ENCODE results near the gene ARAP3.

ARAP3 gene

GRCh38 chr5:141697586-141697985 is 15.6 kb upstream of the ARAP3 start:
- no peak for DNase-seq (ENCODE audit: low spot score)

GRCh38 chr5:141696431-141696830 is 14.4 kb upstream of the ARAP3 start:
- no peak for DNase-seq (ENCODE audit: low spot score)

DNA sequence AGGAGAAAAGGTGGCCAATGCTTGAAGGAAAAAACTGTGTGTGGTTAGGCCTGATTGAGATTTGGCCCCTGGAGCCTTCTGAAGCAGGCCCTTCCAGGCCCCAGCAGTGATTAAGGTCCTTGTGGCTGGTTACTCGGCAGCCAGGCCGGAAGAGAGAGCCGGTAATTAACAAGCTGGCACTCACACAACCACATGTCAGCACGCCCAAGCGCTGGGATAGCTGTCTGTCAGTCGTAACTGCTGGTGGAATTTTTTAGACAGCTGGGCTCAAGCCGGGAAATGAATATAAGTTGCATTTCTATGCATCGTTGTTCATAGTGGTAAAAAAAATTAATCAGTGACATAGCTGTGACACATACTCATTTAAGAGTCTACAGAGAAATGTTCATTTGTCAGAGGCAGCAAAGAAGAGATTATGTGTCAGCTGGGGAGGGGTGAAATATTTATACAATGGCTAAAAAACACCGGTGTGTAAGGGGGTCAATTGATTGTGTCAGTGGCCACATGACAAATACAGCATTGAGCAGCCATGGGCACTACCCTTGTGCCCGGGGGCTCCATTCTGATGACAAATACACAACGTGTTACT is 13.7 kb upstream of the ARAP3 start:
- DNase-seq (ENCODE audit: low spot score), result no peak

DNA sequence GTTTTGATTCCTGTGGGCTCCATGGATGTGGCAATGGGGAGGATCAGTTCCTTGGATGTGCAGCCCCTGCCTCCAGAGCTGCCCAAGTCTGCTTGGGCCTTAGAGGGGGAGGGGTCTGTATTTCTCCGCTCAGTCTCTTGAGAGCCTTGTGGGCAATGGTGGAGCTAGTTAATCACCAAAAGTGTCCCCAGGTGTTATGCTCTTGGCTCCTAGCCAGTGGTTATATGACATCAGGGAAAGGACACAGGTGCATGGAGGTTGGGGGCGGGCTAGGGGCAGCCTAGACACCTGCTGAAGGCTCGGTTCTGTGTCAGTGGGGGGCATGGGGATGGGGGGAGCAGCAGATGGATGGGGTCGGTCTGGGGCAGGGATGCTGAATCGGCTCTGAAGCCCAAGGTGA is 12.4 kb upstream of the ARAP3 start:
- no peak for DNase-seq (ENCODE audit: low spot score)

DNA sequence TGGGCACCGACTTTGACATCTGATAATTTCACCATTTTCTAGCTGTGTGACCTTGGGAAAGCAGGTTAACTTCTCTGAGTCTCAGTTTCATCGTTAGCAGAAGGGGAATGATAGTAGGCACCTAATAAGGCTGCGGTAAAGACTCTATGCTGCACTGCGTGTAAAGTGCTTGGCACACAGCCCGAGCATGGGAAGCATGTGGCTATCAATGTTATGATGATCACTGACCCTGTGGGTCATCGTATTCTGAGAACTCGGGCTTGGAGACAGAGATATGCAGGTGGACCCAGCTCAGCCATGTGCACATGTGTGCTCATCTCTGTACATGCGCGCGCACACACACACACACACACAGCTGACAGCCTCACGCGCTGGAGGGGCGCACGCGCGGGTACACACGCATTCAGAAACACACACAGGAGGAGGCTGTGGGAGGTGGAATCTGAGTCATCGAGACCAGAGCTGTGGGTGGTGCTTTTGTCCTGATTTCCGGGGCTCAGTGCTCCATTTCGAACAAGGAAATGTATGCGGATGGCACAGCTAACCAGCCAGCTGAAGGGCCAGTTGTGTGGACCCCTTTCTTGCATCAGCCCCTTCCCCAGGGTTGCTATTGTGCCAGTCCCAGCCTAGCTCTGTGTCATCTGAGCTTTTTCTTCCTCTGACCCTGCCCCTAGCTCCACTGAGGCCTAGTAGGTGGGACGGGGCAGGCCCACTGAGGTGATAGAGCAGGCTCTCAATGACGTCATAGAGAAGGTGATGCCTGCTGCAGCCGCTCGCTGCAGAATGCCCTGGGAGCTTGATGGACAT is 11.1 kb upstream of the ARAP3 start:
- no peak for DNase-seq (ENCODE audit: low spot score)

- DNase-seq (ENCODE audit: low spot score), result no peak
Observed at GRCh38 chr5:141692533-141692888, 10.5 kb upstream of the ARAP3 start.

DNA sequence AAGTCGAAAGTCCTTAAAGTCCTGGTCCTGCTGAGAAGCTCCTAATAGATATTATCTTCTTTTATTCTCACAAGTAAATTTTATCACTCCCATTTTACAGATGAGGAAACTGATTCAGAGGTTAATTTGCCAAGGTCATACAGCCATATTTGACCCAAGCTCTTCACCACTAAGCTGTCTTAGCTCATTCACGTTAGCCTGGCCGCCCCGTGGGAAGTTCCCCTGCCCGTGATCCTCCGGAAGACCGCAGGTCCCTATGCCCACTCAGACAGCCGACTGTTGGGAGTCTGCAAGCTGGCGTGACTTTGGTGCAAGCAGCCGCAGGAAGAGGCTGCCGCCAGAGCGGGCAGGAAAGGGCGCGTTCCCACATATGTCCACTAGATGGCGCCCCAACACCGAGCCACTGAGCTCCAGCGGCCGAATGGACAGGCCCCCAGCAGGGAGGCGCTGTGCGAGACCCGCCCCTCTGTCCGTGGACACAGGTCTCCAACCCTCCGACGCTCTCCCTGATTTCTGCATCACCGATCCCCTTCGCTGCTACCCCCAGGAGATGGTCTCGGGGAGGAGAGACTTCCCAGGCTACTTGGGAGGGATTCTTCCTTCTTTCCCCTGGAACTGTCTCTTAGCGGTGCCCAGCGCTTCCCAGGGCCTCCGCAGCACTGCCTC is 10.0 kb upstream of the ARAP3 start:
- peak; percentile 80 for DNase-seq (ENCODE audit: low spot score)

DNA sequence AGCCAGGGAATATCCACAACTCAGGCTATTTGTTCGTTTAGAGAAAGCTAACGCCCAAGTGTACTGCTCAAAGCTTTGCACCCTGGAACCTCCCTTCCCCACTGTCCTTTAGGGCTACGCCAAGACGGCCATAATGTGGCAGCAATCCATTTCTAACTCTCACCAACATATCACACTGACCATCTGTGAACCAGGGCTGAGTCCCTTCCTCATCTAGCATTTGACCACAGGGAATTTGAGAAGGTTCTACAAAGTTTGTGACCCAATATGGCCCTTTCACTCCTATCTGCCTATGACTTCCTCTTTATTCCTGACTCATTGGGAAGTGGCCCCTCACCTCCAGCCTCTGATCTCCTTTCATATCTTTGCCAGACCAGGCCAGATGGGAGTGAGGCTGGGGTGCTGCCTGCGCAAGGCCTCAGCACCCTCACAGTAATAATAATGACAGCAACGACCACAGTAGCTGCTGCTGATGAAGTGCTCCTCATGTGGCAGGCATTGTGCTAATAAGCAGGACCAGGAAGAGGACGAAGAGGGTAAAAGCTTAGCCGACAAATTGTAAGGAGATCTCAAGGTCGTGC is 9.3 kb upstream of the ARAP3 start:
- DNase-seq (ENCODE audit: low spot score), result no peak

DNA sequence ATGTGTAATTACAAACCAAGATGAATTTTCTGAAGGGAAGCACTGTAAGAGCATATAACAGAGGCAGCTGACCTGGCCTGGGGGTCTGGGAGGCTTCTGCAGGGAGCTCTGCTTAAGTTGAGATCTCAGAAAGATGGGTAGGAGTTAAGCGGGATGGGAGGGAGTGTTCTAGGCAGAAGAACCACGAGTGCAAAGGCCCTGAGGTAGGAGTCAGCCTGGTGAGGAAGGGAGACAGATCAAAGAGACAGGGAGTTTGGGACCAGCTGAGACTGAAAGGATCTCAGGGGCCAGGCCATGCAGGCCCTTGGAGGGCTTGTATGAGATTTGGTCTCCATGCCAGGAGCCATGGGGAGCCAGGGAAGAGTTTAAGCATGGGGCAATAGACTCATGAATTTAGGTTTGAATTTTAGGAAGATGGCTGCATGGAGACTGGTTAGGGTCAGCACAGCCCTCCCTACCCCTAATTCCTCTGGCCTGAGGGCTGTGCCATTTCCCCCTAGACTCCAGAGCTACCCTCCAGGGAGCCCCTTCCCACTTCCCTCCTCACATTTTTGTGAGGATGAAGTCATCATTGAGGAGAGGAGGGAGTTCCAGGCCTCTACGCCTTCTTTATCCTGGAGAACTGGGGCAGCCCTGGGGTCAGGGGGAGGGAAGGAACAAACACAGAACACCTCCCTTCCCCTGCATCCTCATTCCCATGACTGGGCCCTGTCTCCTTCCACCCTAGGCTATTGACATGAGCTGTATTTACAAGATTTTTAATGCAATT is 4.8 kb upstream of the ARAP3 start:
- DNase-seq (ENCODE audit: low spot score), result no peak

DNA sequence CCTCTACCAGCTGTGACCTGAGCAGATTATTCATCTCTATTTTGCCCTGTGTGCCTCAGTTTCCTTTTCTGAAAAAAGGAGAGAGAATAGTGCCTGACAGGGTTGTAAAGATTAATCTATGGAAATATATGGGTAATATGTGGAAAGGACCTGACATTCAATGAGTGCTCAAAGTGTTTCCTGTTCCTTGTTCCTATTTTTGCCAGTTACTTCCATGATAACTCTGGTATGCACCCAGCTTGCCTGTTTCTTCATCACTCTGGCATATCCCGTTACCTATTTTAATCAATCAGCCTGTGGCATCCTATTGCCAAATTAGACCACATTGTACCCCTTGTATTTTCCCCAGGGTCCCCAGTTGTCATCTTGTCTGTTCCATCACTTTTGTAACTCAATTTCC is 3.6 kb upstream of the ARAP3 start:
- no peak for DNase-seq (ENCODE audit: low spot score)

- no peak for DNase-seq (ENCODE audit: low spot score)
Observed at GRCh38 chr5:141683596-141684141, 1.6 kb upstream of the ARAP3 start.

- no peak for DNase-seq (ENCODE audit: low spot score)
Observed at GRCh38 chr5:141681295-141681694, 735 bp downstream of the ARAP3 start.

DNA sequence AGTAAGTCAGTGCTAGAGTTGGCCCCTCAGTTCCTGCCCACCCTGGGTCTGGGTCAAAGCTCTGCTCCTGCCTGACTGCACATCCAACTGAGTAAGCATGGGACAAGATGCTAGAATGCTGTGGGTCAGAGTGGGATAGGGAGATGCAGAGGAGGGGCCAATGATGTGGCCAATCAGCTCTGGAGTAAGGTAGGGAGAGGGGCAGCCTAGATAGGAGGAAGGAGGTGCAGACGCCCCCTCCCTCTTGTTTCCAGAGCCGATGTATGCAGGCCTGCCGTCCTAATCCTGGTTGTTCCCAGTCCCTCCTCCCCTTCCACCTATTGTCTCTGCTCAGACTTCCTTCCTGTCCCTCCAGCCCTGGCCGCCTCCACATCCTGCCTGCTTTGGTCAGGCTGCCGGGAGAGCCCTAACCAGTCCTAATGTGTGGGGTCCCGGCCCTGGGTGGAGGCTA is 1.3 kb downstream of the ARAP3 start:
- no peak for DNase-seq (ENCODE audit: low spot score)

GRCh38 chr5:141680178-141680577 is 1.9 kb downstream of the ARAP3 start:
- no peak for DNase-seq (ENCODE audit: low spot score)

DNA sequence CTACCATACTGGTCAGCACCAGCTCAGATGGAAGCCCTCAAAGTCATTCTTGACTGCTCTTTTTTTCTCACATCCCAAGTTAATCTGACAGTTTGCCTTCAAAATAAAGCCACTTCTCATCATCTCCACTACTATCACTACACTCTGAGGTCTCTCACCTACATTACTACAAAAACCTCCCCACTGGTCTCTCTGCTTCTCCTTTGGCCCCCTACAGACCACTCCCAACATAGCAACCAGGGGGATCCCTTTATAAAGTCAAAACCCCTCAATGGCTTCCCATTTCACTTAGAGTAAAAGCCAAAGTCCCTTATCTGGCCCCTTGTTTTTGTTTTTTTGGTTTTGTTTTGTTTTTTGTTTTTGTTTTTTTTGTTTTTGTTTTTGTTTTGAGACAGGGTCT is 4.6 kb downstream of the ARAP3 start:
- no peak for DNase-seq (ENCODE audit: low spot score)

DNA sequence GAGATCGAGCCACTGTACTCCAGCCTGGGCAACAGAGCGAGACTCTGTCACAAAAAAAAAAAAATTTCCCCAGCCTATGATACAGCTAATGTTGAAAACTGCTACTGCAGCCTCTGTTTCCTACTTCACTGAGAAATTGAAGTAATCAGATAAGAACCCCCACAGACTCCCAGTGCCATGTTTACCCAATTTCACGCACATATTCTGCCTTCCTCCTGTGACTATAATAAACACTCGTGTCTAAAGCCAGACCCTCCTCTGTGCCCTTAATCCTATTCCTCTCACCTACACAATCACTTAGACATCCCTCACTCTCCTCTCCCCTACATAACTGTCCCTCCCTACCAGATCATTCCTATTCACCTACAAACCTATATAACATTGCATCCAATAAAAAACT is 6.4 kb downstream of the ARAP3 start:
- DNase-seq (ENCODE audit: low spot score), result no peak

- no peak for DNase-seq (ENCODE audit: low spot score)
Observed at GRCh38 chr5:141674747-141675146, 7.3 kb downstream of the ARAP3 start.

DNA sequence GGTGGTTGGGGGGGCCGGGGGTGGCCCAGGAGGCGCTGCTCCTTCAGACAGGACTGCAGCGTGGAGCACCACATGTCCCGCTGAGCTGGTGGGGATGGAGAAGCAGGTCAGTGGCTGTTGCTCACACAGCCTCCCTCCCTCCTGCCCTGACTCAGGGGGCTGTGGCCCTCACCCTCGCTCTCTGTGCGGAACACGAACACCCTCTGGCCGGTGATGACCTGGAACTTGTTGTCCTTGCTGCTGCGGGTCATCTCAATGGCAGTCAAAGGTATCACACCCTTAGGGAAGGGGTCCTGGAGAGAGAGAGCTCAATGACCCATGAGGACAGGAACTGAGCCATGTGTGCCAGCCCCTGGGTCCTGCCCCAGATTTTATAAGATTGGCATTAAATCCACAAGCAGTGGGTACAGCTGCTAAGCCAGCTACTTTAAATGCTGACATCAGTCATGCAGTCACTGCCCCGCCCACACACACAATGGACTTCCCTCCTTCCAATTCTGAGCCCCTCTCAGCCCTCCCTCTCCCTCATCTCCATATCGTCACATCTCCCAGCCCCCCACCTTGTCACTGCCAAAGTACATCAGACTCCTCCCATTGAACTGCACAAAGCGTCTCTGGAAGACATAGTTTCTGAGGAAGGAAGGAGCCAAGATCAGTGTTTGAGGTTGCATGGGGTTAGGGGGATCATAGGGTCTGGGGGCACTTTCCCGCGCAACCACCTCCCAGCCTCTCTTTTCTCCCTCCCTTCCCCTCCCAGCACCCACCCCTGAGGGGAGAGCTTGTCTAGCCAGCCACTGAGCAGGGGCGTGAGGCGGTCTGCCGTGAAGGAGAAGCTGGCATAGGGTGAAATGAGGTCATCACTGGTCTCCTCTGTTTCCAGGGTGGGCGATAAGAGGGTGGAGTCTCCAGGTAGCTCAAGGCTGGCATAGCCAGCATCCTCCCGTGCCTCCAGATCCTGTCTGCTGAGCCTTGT is 8.9 kb downstream of the ARAP3 start:
- no peak for DNase-seq (ENCODE audit: low spot score)

DNA sequence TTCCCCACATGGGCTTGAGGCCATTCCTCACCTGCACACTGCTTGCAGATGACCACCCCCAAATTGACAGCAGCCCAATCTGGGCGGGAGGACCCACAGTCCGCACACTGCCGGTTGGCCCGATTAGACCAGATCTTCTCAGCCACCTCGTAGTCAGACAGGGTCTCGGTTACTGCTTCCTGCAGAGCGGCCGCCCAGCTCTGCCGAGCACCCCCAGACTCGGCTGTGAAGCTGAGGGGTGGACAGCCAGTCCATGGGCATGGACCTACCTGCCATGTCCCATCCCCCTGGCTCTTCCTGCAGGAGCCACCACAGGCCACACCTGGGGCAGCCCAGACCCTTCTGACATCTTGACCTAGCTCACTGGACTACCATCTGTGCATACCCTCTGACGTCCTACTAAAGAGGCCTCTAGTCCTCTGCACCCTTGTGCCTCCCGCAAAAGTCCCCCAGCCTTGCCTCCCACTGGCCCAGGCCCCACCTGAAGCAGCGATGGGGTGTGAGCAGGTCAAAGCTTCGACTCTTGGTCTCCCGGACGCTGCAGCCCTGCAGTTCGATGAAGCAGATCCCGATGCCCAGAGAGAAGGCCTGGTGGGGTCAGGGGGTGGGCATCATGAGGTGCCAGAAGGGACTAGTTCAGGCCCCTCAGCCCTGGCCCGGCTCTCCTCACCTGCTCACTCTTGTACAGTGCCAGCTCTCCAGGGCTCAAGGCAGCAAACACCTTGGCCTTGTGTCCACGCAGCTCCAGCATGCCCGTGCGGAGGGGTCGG is 9.8 kb downstream of the ARAP3 start:
- no peak for DNase-seq (ENCODE audit: low spot score)

DNA sequence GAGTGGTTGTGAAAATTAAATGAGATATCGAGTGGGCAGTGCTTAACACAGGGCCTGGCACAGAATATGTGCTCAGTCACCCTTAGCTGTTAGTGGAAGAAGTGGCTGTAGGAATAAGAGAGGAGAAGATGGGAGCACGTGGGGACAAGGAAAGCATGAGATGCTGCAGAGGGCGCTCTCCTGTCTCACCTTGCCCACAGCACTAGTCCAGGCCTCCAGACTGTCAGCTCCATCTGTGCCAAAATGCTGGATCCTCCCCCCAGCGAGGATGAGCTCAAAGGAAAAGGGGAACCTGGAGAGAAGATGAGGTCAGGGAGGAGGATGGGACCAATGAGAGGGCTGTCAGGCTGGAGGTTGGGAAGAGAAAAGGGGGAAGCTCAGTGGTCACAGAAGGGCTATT is 12.5 kb downstream of the ARAP3 start:
- DNase-seq (ENCODE audit: low spot score), result no peak
